ENCODE results near the gene FSCN2.

FSCN2 gene, protein sequence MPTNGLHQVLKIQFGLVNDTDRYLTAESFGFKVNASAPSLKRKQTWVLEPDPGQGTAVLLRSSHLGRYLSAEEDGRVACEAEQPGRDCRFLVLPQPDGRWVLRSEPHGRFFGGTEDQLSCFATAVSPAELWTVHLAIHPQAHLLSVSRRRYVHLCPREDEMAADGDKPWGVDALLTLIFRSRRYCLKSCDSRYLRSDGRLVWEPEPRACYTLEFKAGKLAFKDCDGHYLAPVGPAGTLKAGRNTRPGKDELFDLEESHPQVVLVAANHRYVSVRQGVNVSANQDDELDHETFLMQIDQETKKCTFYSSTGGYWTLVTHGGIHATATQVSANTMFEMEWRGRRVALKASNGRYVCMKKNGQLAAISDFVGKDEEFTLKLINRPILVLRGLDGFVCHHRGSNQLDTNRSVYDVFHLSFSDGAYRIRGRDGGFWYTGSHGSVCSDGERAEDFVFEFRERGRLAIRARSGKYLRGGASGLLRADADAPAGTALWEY

GRCh38 chr17:81527591-81528383 is at the start of gene FSCN2:
TSS of gene FSCN2 (plus strand) at chr17:81528377. CDS start at chr17:81528532, 155 bp downstream.
- DNase-seq: peak; percentile 58

- peak; percentile 64 for DNase-seq
Observed at GRCh38 chr17:81479175-81480071, 48.8 kb upstream of the FSCN2 start.

GRCh38 chr17:81480140-81481072 is 47.8 kb upstream of the FSCN2 start:
- no peak for DNase-seq

GRCh38 chr17:81481073-81481799 is 46.9 kb upstream of the FSCN2 start:
- DNase-seq: peak; percentile 88

DNA sequence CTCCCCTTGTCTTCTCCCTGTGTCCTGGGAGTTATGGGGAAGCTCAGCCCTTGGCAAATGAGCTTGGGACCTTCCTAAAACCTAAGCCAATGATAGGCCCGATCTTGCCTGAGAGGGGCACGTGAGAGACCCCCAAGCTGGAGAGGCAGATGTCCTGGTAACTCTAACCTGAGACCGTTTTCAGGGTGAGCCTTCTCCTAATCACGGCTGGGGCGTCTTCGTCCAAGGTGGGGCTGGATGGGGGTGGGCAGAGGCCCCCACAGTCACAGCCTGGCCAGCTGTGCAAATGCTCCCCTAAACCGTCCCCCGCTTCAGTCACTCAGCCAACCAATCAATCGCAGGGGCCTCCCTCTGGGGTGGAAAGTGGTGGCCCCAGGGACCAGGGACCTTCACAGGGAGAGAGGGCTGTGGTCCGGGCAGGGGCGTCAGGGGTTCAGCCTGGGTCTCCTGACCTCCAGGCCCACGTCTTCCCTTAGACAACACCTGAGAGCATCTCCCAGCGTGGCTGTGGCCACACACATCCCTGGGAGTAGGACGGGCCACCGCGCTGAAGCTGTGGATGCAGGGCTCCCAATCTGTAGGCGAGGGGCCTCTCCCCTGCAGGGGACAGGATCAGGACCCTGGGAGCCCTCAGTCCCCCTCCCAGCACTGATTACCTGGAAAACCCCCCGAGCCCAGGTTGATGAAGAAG is 46.2 kb upstream of the FSCN2 start:
- no peak for DNase-seq

GRCh38 chr17:81482673-81483072 is 45.5 kb upstream of the FSCN2 start:
- DNase-seq: no peak

GRCh38 chr17:81483085-81483861 is 44.9 kb upstream of the FSCN2 start:
- DNase-seq: peak; percentile 79

- DNase-seq: no peak
Observed at GRCh38 chr17:81483862-81484194, 44.3 kb upstream of the FSCN2 start.

- peak; percentile 90 for DNase-seq
Observed at GRCh38 chr17:81484195-81484979, 43.8 kb upstream of the FSCN2 start.

DNA sequence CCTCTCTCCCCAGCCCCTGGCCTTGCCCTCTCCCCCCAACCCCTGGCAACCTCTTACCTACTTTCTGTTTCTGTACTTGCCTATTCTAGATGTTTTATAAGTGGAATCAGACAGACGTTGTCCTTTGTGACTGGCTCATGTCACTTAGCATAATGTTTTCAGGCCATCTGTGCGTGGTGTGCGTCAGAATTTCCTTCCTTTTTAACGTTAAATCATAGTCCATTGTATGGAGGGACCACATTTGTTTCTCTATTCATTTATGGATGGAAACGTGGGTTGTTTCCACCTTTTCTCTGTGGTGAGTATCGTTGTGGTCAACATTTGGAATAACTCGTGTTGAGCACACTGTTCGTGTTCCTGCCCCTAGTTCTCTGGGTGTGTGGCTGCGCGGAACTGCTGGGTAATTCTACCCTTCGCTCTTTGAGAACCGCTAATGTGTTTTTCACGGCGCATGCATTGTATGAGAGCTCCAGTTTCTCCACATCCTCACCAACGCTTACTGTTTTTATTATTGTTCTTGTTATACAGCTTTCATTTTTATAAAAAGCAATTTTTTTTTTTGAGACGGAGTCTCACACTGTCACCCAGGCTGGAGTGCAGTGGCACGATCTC is 41.9 kb upstream of the FSCN2 start:
- DNase-seq: no peak

DNA sequence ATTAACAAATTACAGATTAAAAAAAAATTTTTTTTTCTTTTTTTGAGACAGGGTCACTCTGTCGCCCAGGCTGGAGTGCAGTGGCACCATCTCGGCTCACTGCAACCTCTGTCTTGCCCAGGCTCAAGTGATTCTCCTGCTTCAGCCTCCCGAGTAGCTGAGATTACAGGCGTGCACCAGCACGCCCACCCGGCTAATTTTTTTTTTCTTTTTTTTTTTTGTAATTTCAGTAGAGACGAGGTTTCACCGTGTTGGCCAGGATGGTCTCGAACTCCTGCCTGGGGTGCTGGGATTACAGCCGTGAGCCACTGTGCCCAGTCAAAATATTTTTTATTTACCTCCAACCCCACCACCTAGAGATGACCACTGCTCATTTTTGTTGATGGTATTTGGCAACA is 41.1 kb upstream of the FSCN2 start:
- no peak for DNase-seq

- peak; percentile 85 for DNase-seq
Observed at GRCh38 chr17:81487487-81488275, 40.5 kb upstream of the FSCN2 start.

- no peak for DNase-seq
Observed at GRCh38 chr17:81488276-81488860, 39.8 kb upstream of the FSCN2 start.

DNA sequence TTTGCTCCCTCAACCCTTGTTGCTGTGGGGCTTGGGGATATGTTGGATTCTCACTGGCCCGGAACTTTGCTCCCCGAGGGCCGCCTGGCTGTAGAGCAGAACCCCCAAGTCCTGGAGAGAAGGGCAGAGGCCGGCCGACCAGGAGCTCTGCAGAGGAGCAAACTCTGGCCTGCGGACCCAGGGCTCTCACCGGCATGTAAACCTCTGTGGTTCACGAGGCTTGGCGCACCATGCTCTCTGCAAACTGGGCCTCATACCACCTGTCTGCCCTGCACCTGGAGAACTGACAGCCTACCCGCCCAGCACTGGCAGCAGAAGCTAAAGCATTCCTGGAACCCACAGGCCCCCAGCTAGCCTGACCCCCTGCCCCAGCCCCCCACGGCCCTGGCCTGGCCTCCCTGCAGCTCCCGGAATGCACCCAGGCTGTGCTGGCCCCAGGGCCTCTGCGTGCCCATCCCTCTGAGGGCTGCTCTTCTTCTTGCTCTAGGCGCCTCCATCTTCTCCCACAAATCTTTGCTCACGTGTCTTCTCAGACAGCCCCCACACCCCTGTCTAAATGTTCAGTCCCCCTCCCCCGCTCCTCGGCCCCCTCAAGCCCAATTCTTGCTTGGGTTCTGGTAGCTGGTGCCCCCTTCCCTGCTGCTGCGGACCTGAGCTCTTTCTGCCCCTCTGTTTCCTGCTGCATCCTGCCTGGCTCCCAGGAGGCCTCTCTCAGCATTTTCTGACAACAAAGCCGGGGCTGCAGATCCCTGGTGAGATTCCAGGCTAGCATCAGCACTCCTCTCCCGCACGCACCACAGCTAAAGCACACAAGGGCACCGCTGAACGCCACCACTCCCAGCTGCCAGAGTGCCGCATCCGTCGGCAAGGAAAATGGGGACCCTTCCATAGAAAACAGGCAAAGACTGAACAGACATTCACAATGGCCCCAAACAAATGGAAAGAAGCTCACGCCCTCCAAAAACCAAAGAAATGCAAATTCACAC is 38.9 kb upstream of the FSCN2 start:
- no peak for DNase-seq

Data from left hindlimb (tissue), 1 donor.